ENCODE results near the gene SPRY1.

DNA sequence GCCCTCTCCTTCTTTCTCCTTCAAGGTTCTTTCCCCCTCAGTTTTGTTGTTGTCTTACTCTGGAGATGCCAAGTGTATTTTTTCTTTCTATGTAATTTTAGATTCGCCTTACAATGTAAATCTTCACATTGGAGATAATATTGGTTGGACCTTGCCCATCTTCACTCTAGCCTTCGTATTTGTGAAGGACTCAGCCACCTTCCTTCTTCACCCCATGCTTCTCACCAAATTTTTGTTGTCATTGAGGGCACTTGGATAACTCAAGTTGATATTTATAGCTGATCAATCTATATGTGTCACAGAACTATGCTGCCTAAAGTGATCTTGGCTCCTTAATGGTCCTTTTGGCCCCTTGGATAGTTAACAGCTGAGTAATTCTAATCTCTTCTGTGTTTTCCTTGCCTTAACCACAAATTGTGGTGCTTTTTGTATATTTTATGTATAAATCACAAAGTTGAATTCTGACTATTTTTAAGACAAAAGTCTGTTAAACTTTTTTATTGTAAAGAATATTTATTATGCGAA is 6.5 kb downstream of the SPRY1 start:
- TF ChIP-seq TAF1 (IDR thresholded peaks at IDR 0.05; ENCODE audit: low read depth, low read length) (no peak), POLR2A (IDR thresholded peaks at IDR 0.05; ENCODE audit: low read depth, low read length) (no peak), PAX5 (IDR thresholded peaks at IDR 0.05; ENCODE audit: insufficient read depth, low read length, severe bottlenecking) (no peak), POLR2AphosphoS5 (IDR thresholded peaks at IDR 0.05; ENCODE audit: low read depth, low read length) (no peak), POU2F2 (IDR thresholded peaks at IDR 0.05; ENCODE audit: low read depth, low read length) (no peak), SPI1 (IDR thresholded peaks at IDR 0.05; ENCODE audit: low read depth, low read length) (no peak)
